Left cardiac atrium (tissue), 4 donors: Measurements from ENCODE around the gene LDLRAD4. TPM values are rescaled to one million over a fixed set of nuclear protein-coding genes. Genes with fewer than 3 reads are reported as not detected.

ENCODE experiments used
- ATAC-seq, 2 donors: fragments of 200-7000 bp; cut with Tn5 transposase; one replicate each; pipeline ENCODE4 v1.9.1; 2020; ENCODE audit warnings: mild to moderate bottlenecking in 2 of 2, moderate library complexity in 2 of 2
- DNase-seq: peaks from one replicate; pipeline ENCODE4 v3.0.0-alpha.2; 2020
- intact Hi-C, 2 donors: fragments of 100-400 bp; cut with DNase I; formaldehyde crosslinking; loops; one replicate each; pipeline versions ENCODE4 v1.14.1 to v1.15.1; 2022 to 2023
- total RNA-seq, 2 donors: library from RNA; stranded (reverse); fragmentation: NEBNext Ultra II Directional; extraction: Animal tissue kit (Norgen Biotek cat#: 25700); gene quantifications; one replicate each; pipeline ENCODE4 v1.2.1, GENCODE V29; 2021
- donor health status: DM: no; HTN: yes; CAD: no.
- donor health status: DM: no; HTN: yes; CAD: no; lungs with severe emphysema.
- donor health status: DM: yes; HTN: yes; CAD: no.
- donor health status: Dilated cardiomyopathy.

Gene LDLRAD4
- total RNA-seq, 2 donors from 2014 or later = 28.9 to 80.2 TPM

GRCh38 chr18:13270279-13270855, 51.8 kb downstream of the LDLRAD4 start:
- DNase-seq (no peak), ATAC-seq (no peak)
- intact Hi-C loops = no loop called here

DNA sequence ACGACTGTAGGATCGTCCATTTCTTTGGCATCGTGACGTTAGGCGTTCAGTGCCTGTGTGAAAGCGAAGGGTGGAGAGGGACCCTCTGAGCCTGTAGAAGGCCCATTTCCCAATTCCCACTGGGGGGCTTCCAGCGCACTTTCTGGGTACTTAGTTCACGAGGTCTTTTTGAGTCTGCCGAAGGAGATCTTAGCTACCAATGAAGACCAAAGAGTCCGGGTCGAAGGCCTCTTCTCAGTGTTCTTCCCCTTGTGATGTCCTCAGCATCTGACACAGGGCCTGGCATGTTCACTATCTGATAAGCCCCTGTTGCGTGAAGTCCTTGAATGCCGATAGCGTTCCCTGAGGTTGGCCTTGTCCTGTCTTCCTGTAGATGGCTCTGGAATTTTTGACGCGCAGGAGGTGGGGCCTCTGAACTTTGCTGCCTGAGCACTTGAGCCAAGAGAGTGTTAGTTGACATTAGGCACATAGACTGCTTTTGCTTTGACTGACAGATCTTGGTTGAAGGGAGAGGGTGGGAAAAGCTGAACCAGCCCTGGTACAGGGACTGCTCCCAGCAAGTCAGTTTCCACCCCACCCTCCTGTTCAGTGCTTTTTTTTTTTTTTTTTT, 52.8 kb downstream of the LDLRAD4 start:
- DNase-seq = peak; percentile 75
- intact Hi-C loops = no loop called here
- peak; percentile 82 for ATAC-seq

DNA sequence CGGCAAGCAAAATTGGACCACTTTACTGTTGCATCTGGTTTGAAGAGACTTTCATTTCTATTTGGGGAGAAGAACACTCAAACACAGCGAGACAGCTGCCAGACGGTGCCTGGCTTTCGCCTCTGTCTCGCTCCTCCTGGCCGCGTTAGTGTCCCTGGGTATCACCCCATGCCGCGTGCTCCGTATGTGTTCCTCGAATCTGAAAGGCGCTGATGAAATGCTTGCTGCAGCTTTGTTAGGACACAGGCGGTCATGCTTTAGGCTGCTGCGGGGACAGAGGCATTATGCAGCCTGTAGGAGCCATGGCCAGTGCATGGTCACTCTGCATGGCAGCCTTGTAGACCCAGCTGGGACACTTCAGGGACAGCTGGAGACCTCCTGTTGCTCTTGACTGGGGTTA, 53.9 kb downstream of the LDLRAD4 start:
- intact Hi-C loops = no loop called here
- DNase-seq (peak; percentile 64), ATAC-seq (peak; percentile 35 to 45)

DNA sequence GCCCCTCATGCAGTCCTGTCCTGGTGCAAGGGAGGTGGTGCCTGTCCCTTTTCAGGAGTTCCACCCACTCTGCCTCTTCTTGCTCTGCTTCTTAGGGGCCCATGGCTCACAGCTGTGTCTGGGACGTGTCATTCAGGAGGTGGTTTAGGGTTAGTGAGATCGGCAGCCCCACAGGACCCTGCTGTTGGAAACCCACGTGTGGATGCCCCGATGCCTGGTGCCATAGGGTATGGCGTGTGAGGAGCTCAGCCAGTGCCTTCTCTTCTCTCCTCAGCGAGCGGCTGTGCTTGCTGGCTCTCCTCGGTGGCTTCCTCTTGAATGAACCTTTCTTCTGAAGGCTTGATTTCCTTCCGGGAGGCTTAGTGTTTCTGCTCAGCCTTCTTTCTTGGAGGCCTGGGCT, 55.2 kb downstream of the LDLRAD4 start:
- intact Hi-C loops = no loop called here
- no peak for ATAC-seq
- no peak for DNase-seq

- no peak for DNase-seq
- ATAC-seq = no peak
- intact Hi-C loops = no loop called here
Measured at GRCh38 chr18:13275075-13275474, 56.5 kb downstream of the LDLRAD4 start.

- ATAC-seq (no peak), DNase-seq (no peak)
- intact Hi-C loops = no loop called here
Measured at GRCh38 chr18:13276530-13277520, 58.3 kb downstream of the LDLRAD4 start.

DNA sequence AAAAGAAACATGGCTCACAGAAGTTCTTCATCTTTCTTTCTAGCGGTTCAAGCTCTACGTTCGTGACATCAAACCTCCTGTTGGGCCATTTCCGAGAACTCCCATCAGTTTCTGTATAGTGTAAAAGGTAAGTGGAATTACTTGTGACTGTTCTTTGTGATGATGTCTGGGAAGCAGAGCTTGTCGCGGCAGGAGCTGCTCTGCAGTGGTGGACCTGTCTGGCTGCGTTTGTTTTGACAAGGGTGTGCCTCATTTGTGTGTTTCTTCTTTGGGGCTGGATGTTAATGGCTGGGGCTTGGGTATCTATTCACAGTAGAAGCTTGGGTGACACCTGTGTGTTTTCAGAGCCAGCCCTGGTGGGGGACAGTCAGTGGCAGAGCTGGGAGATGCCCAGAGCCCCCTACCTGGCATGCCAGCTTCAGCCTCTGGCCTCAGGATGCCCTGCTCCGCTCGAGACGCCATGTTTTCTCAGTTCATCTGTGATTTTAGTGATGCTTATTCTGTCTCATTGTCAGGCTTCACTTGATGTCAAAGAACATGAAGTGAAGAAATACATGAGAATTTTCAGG, 59.6 kb downstream of the LDLRAD4 start:
- intact Hi-C loops = no loop called here
- DNase-seq (no peak), ATAC-seq (no peak)

- ATAC-seq (peak in 1 of 2 donors; percentile 15), DNase-seq (no peak)
- intact Hi-C loops = loop anchor here (5.0 to 10.0 kb wide), 2 partner anchors 62 to 95 kb away; partner anchors contain the start of gene LDLRAD4 (in 1 of the 2)
Measured at GRCh38 chr18:13279181-13280069, 60.9 kb downstream of the LDLRAD4 start.

DNA sequence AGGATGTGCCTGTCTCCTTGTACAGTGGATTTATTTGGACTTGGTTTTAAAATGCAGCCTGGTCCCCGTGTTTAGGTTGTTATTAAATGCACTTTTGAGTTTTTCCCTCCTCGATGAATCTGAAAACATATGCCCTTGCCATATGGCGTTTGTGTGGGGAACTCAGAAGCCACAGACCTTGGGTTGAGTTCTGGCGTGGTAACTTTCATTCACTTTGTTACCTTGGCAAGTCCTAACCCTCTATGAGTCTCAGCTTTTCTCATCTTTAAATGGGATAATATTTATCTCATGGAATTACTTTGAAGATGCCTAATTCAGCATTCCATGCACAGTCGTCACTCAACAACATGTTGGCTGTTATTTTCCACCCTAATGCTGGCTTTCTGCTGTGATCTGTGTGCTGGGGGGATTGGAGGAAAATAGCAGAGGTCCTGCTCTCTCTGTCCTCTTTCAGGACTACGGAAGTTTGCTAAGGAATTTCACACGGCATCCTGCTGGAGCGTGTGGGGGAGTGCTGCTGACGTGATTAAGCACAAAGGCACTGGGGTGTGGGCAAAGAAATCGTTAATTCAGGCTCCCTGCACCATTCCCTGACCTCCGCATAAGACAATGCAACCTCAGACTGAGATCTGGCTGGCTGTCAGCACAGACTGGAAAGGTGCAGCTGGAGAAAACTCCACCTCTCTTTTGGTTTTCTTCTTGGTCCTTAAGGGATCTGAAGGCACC, 61.7 kb downstream of the LDLRAD4 start:
- ATAC-seq = peak; percentile 46 to 59
- no peak for DNase-seq
- intact Hi-C loops = loop anchor here (5.0 to 10.0 kb wide), 2 partner anchors 63 to 95 kb away; partner anchors contain the start of gene LDLRAD4 (in 1 of the 2)

DNA sequence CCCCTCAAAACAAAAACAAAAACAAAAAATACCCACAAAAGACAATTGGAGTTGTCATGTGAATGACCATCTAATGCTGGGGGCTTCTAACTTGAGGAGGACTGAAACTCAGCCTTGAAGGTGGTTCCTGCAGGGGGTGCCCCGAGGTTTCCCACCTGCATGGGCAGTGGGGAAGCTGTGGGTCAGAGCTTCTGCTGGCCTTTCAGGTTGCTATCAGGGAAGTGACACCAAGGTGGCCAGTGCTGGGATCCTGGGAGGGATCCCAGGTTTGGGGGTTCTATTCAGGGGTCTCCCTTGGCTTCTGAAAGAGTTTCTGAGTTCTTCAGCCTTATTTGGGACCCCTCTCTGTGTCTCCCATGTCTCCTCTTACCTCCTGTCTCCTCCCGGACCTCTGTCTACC, 62.8 kb downstream of the LDLRAD4 start:
- intact Hi-C loops = loop anchor here (5.0 to 10.0 kb wide), 2 partner anchors 64 to 93 kb away; partner anchors contain the start of gene LDLRAD4 (in 1 of the 2)
- DNase-seq = no peak
- no peak for ATAC-seq

DNA sequence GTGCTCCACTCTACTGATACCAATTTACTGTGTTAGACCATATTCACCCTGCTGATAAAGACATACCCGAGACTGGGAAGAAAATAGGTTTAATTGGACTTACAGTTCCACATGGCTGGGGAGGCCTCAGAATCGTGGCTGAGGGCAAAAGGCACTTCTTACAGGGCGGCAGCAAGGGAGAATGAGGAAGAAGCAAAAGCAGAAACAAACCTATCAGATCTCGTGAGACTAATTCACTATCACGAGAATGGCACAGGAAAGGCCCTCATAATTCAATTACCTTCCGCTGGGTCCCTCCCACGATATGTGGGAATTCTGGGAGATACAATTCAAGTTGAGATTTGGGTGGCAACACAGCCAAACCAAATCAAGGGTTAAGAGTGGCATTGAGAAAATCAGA, 65.2 kb downstream of the LDLRAD4 start:
- DNase-seq = no peak
- no peak for ATAC-seq
- intact Hi-C loops = loop anchor here (5.0 to 10.0 kb wide), 2 partner anchors 66 to 91 kb away; partner anchors contain the start of gene LDLRAD4 (in 1 of the 2)

GRCh38 chr18:13284330-13285027, 65.9 kb downstream of the LDLRAD4 start:
- ATAC-seq (peak in 1 of 2 donors; percentile 17), DNase-seq (no peak)
- intact Hi-C loops = loop anchor here (5.0 to 10.0 kb wide), 2 partner anchors 67 to 90 kb away; partner anchors contain the start of gene LDLRAD4 (in 1 of the 2)

GRCh38 chr18:13285874-13286273, 67.3 kb downstream of the LDLRAD4 start:
- DNase-seq = no peak
- intact Hi-C loops = loop anchor here in 1 of 2 donors (10.0 kb wide), 1 partner anchor 89 kb away; no protein-coding TSS in a partner anchor
- no peak for ATAC-seq

DNA sequence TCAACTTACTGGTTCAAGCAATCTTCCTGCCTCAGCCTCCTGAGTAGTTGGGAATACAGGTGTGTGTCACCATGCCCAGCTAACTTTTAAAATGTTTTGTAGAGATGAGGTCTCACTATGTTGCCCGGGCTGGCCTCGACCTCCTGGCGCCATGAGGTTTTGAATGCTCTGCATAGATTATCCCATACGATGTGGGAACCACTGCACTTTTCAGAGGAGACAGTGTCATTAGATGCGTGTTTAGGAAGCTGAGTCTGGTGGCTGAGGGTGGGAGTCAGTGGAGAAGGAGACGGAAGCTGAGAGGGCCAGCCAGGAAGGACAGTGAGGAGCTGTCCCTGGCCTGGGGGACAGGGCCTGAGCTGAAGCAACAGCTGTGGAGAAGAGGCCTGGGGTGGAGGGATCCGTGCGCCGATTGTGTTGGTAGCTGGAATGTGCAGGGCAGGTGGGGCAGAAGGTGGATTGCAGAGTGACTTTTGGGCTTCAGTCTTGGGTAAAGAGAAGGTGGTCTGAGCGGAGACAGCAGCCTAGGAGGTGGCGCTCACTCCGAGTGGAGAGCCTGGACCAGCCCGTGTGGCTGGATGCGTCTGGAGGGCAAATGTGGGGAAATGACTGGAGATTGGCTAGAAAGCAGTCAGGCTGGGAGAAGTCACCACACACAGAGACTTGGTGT, 68.0 kb downstream of the LDLRAD4 start:
- intact Hi-C loops = loop anchor here in 1 of 2 donors (10.0 kb wide), 1 partner anchor 88 kb away; no protein-coding TSS in a partner anchor
- ATAC-seq (no peak), DNase-seq (no peak)

DNA sequence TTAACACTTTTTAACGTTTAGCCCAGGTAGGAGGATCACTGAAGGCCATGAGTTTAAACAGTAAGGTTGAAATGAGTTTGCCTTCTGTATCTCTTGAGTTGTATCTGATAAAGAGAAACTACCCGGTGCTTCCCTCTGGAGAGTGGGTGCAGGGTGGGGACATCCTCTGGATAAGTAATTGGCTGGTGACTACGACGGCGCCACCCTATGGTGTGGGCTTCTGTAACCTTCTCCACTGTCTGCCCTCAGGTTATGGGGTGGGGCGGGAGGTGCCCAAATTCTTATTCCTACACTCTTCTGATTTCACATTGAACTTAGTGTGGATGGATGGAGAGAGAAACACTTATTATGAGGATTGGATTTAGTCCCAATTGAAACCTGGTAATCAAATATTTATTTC, 68.8 kb downstream of the LDLRAD4 start:
- intact Hi-C loops = loop anchor here in 1 of 2 donors (10.0 kb wide), 1 partner anchor 87 kb away; no protein-coding TSS in a partner anchor
- no peak for ATAC-seq
- no peak for DNase-seq

- peak; percentile 24 to 27 for ATAC-seq
- intact Hi-C loops = loop anchor here in 1 of 2 donors (10.0 kb wide), 1 partner anchor 86 kb away; no protein-coding TSS in a partner anchor
- DNase-seq = no peak
Measured at GRCh38 chr18:13288509-13289133, 70.1 kb downstream of the LDLRAD4 start.
